Measurements from ENCODE around the gene RC3H1.
A peak's percentile ranks its signal among the peaks of the same experiment; 100 is the strongest.

Gene RC3H1

GRCh38 chr1:174022080-174022975 lies at the start of gene RC3H1:
TSS of gene RC3H1 (minus strand) at chr1:174022357. CDS start at chr1:173992985, 29,372 bp downstream.
- Histone ChIP-seq H3K4me3 (ENCODE audit: low read length) (peak within 1 kb of the TSS; percentile 72), H3K27me3 (replicated peaks; ENCODE audit: insufficient read depth, low read length) (no peaks in the 10 kb centered on the region), H3K4me1 (ENCODE audit: low read length) (peaks cover 20% of the 10 kb centered on the region), H3F3A (ENCODE audit: insufficient read depth, low read length) (peaks cover 12% of the 10 kb centered on the region; the same call in 1 of the 2 replicates), H3K27ac (ENCODE audit: low read length) (peak within 1 kb of the TSS; percentile 41; the same call in 1 of the 2 replicates), H2AFZ (ENCODE audit: low read length) (peak within 1 kb of the TSS; percentile 82), H4K20me1 (ENCODE audit: insufficient read depth, low read length) (peaks cover 35% of the 10 kb centered on the region), H3K36me3 (replicated peaks; ENCODE audit: insufficient read depth, low read length) (peaks cover 3% of the 10 kb centered on the region; the same call in 1 of the 2 replicates), H3K4me2 (ENCODE audit: low read depth, low read length) (peak within 1 kb of the TSS; percentile 93), H3K9me3 (replicated peaks; ENCODE audit: insufficient read depth, low read length) (no peaks in the 10 kb centered on the region), H3K9me2 (replicated peaks; ENCODE audit: insufficient read depth, low read length) (no peaks in the 10 kb centered on the region), H3K9ac (ENCODE audit: low read length) (peak within 1 kb of the TSS; percentile 86), H3K79me2 (ENCODE audit: low read length) (peaks cover 49% of the 10 kb centered on the region)
- peak; percentile 94 for DNase-seq
- TF ChIP-seq EZH2 (optimal IDR thresholded peaks at IDR 0.05; ENCODE audit: low read depth, low read length) (no peak), EZH2phosphoT487 (IDR thresholded peaks at IDR 0.05; ENCODE audit: low read length) (no peak), CTCF (IDR thresholded peaks at IDR 0.05; ENCODE audit: low read length) (no peak)

- no peaks in the 10 kb centered on the region for H3F3A ChIP-seq (ENCODE audit: insufficient read depth, low read length)
- H3K9ac ChIP-seq (ENCODE audit: low read length) = no peak overlapping the region
- TF ChIP-seq EZH2phosphoT487 (IDR thresholded peaks at IDR 0.05; ENCODE audit: low read length) (no peak), CTCF (IDR thresholded peaks at IDR 0.05; ENCODE audit: low read length) (no peak), EZH2 (optimal IDR thresholded peaks at IDR 0.05; ENCODE audit: low read depth, low read length) (no peak)
- no peaks in the 10 kb centered on the region for H3K79me2 ChIP-seq (ENCODE audit: low read length)
- H3K27me3 ChIP-seq (replicated peaks; ENCODE audit: insufficient read depth, low read length) = no peaks in the 10 kb centered on the region
- no peak overlapping the region for H3K4me3 ChIP-seq (ENCODE audit: low read length)
- H4K20me1 ChIP-seq (ENCODE audit: insufficient read depth, low read length) = no peaks in the 10 kb centered on the region
- H3K4me2 ChIP-seq (ENCODE audit: low read depth, low read length) = no peak overlapping the region
- no peak overlapping the region for H2AFZ ChIP-seq (ENCODE audit: low read length)
- H3K9me3 ChIP-seq (replicated peaks; ENCODE audit: insufficient read depth, low read length) = no peaks in the 10 kb centered on the region
- no peak for DNase-seq
- peaks cover 4% of the 10 kb centered on the region; the same call in 1 of the 2 replicates for H3K4me1 ChIP-seq (ENCODE audit: low read length)
- no peaks in the 10 kb centered on the region for H3K36me3 ChIP-seq (replicated peaks; ENCODE audit: insufficient read depth, low read length)
- no peaks in the 10 kb centered on the region for H3K9me2 ChIP-seq (replicated peaks; ENCODE audit: insufficient read depth, low read length)
- H3K27ac ChIP-seq (ENCODE audit: low read length) = no peak overlapping the region
These were observed 48.5 kb upstream of the RC3H1 start for GRCh38 chr1:174070614-174071013.

- DNase-seq = peak; percentile 65
- no peak overlapping the region for H3K27ac ChIP-seq (ENCODE audit: low read length)
- TF ChIP-seq EZH2 (optimal IDR thresholded peaks at IDR 0.05; ENCODE audit: low read depth, low read length) = no peak
- TF ChIP-seq CTCF (IDR thresholded peaks at IDR 0.05; ENCODE audit: low read length) = no peak
- TF ChIP-seq EZH2phosphoT487 (IDR thresholded peaks at IDR 0.05; ENCODE audit: low read length) = no peak
- no peaks in the 10 kb centered on the region for H3K79me2 ChIP-seq (ENCODE audit: low read length)
- H3K4me1 ChIP-seq (ENCODE audit: low read length) = peaks cover 4% of the 10 kb centered on the region; the same call in 1 of the 2 replicates
- H2AFZ ChIP-seq (ENCODE audit: low read length) = no peak overlapping the region
- no peak overlapping the region for H3K9ac ChIP-seq (ENCODE audit: low read length)
- H3K9me3 ChIP-seq (replicated peaks; ENCODE audit: insufficient read depth, low read length) = no peaks in the 10 kb centered on the region
- H3K4me3 ChIP-seq (ENCODE audit: low read length) = no peak overlapping the region
- H3F3A ChIP-seq (ENCODE audit: insufficient read depth, low read length) = no peaks in the 10 kb centered on the region
- H3K9me2 ChIP-seq (replicated peaks; ENCODE audit: insufficient read depth, low read length) = no peaks in the 10 kb centered on the region
- no peaks in the 10 kb centered on the region for H4K20me1 ChIP-seq (ENCODE audit: insufficient read depth, low read length)
- H3K27me3 ChIP-seq (replicated peaks; ENCODE audit: insufficient read depth, low read length) = no peaks in the 10 kb centered on the region
- no peak overlapping the region for H3K4me2 ChIP-seq (ENCODE audit: low read depth, low read length)
- H3K36me3 ChIP-seq (replicated peaks; ENCODE audit: insufficient read depth, low read length) = no peaks in the 10 kb centered on the region
These were observed 45.8 kb upstream of the RC3H1 start for GRCh38 chr1:174068000-174068399.

Data from MM.1S (cell line).